Kidney (tissue), 14 donors: Measurements from ENCODE around the gene PRELID3B. TPM values are rescaled to one million over a fixed set of nuclear protein-coding genes. Genes with fewer than 3 reads are reported as not detected.

ENCODE experiments used
- DNase-seq, 5 donors: peaks; one replicate each; pipeline ENCODE4 v3.0.0-alpha.2; 2013 to 2020
- FAIRE-seq: peaks from 2 replicates; lab custom pipeline; 2012; peaks lifted over from hg19 to GRCh38; lab: Jason Lieb, UNC
- H3K27ac ChIP-seq, 2 donors: one replicate each; pipeline ENCODE4 v1.7.0; 2013; ENCODE audit warnings: low read depth in 2 of 2, low read length in 2 of 2, inconsistent platforms in 1 of 2
- H3K27me3 ChIP-seq: one replicate; pipeline ENCODE4 v1.7.1; 2013; ENCODE audit warnings: low read length, inconsistent platforms; ENCODE audit not compliant: control insufficient read depth, insufficient read depth
- H3K36me3 ChIP-seq, 3 donors: one replicate each; pipeline versions ENCODE4 v1.7.0 to v1.7.1; 2013; ENCODE audit warnings: low read length in 3 of 3, control low read depth in 1 of 3, inconsistent platforms in 1 of 3; ENCODE audit not compliant: insufficient read depth in 3 of 3, control insufficient read depth in 2 of 3
- H3K4me1 ChIP-seq, 3 donors: one replicate each; pipeline versions ENCODE4 v1.7.0 to v1.7.1; 2013; ENCODE audit warnings: low read length in 3 of 3, inconsistent platforms in 1 of 3, low read depth in 1 of 3; ENCODE audit not compliant: control insufficient read depth in 2 of 3, insufficient read depth in 2 of 3
- H3K4me3 ChIP-seq, 3 donors: one replicate each; pipeline versions ENCODE4 v1.7.0 to v1.8.1; 2013; ENCODE audit warnings: low read length in 3 of 3, control low read depth in 1 of 3, inconsistent platforms in 1 of 3
- H3K9ac ChIP-seq, 3 donors: one replicate each; pipeline versions ENCODE4 v1.7.0 to v1.7.1; 2013; ENCODE audit warnings: low read length in 3 of 3, control low read depth in 1 of 3, inconsistent platforms in 1 of 3
- H3K9me3 ChIP-seq, 3 donors: one replicate each; pipeline versions ENCODE4 v1.7.0 to v1.7.1; 2013; ENCODE audit warnings: low read length in 3 of 3, control low read depth in 1 of 3, inconsistent platforms in 1 of 3; ENCODE audit not compliant: control insufficient read depth in 2 of 3, insufficient read depth in 1 of 3
- CTCF ChIP-seq: IDR thresholded peaks from 3 replicates; pipeline ENCODE4 v1.5.1; 2012; ENCODE audit warnings: mild to moderate bottlenecking, moderate library complexity, borderline replicate concordance; ENCODE audit not compliant: insufficient read depth; ENCODE audit errors: extremely low read depth
- intact Hi-C: fragments of 100-400 bp; cut with DNase I; formaldehyde crosslinking; loops from one replicate; pipeline ENCODE4 v1.11.1; 2022
- polyA plus RNA-seq: library from polyadenylated mRNA; stranded (reverse); fragments of 350-450 nt; fragmentation: Illumina TruSeq; extraction: RNeasy Lipid Tissue Mini Kit (QIAGEN cat#74804); gene quantifications from one replicate; pipeline ENCODE4 v1.2.3, GENCODE V29; 2014; ENCODE audit warnings: low read depth, low replicate concordance; ENCODE audit not compliant: insufficient read depth
- total RNA-seq: library from RNA; stranded (reverse); fragmentation: NEBNext Ultra II Directional; extraction: Animal tissue kit (Norgen Biotek cat#: 25700); gene quantifications from one replicate; pipeline ENCODE4 v1.2.1, GENCODE V29; 2021
- donor health status: control.
- donor health status: control.
- donor health status: control.
- donor health status: control.
- donor health status: control.
- donor health status: DM: yes; HTN: yes; CAD: no.
- donor health status: Normal renal cell carcinoma (clear cell type).

PRELID3B gene
- total and polyA plus RNA-seq, 2 donors from 2014 or later = 26.4 to 38.5 TPM

- intact Hi-C loops = no loop called here
- peaks cover 0 to 18% (median 14%) of the 10 kb centered on the region in 3 donors for H3K4me1 ChIP-seq
- DNase-seq = peak; percentile 66 to 88 (median 73)
- no peak for TF ChIP-seq CTCF
- no peaks in the 10 kb centered on the region for H3K9me3 ChIP-seq
- H3K4me3 ChIP-seq = peak within 1 kb of the TSS; percentile 1 to 73 (median 66)
- no peak for FAIRE-seq
- H3K27ac ChIP-seq = peak within 1 kb of the TSS; percentile 62 to 76
- H3K9ac ChIP-seq = peak within 1 kb of the TSS in 2 of 3 donors; percentile 29 to 86
- H3K27me3 ChIP-seq = no peaks in the 10 kb centered on the region
- no peaks in the 10 kb centered on the region for H3K36me3 ChIP-seq
Observed at GRCh38 chr20:59006864-59007664, 35.5 kb downstream of the PRELID3B start, which contains the start of gene CTSZ. CTSZ (minus strand) TSS chr20:59007254; CDS start chr20:59007128, 126 bp downstream.

DNA sequence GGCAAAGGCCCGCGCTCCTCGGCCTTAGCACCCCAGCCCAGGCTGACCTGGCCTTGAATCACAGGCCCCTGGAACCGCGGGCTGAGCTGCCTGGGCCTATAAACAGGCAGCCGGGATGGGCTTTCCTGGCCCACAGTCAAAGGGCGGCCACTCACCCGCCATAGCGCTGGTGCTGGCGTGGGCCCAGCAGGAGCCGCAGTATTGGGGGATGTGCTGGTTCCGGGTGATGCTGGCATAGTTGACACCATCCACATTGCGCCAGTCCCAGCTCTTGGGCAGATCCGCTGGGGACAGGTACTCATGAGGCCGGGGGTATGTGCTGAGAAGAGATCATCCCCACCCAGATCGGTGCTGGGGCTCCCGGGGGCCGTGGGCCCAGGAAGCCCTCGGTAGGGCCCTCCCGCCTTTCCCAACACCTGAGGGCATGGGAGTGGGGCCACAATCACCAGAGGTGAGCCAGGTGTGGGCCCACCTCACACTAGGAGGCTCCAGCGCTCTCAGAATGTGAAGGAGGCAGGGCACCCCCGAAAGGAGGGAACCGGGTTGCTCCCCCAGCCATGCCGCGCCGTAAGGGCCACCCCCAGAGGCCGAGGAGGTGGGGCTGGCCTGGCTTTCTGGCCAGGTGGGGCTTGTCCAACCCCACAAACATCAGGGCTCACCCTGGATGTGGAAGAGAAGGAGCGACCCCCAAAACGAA lies 36.3 kb downstream of the PRELID3B start:
- intact Hi-C loops = no loop called here
- DNase-seq (peak in 1 of 5 donors; percentile 76), FAIRE-seq (no peak)
- H3K9ac ChIP-seq = peak overlapping the region in 2 of 3 donors; percentile 29 to 86
- H3K27ac ChIP-seq = peak overlapping the region; percentile 62 to 76
- H3K9me3 ChIP-seq = no peaks in the 10 kb centered on the region
- peak overlapping the region; percentile 1 to 73 (median 66) for H3K4me3 ChIP-seq
- H3K36me3 ChIP-seq = peaks cover 0 to 2% (median 0%) of the 10 kb centered on the region in 3 donors
- no peaks in the 10 kb centered on the region for H3K27me3 ChIP-seq
- TF ChIP-seq CTCF = no peak
- peaks cover 0 to 18% (median 14%) of the 10 kb centered on the region in 3 donors for H3K4me1 ChIP-seq

- intact Hi-C loops = no loop called here
- DNase-seq (peak in 1 of 5 donors; percentile 58), FAIRE-seq (no peak)
- Histone ChIP-seq H3K4me1 (peaks cover 0 to 18% (median 11%) of the 10 kb centered on the region in 3 donors), H3K9me3 (no peaks in the 10 kb centered on the region), H3K4me3 (peak overlapping the region in 2 of 3 donors; percentile 2 to 73), H3K36me3 (peaks cover 0 to 4% (median 0%) of the 10 kb centered on the region in 3 donors), H3K9ac (peak overlapping the region in 1 of 3 donors; percentile 65), H3K27me3 (no peaks in the 10 kb centered on the region), H3K27ac (peak overlapping the region; percentile 3 to 62)
- TF ChIP-seq CTCF = no peak
Observed at GRCh38 chr20:59005523-59006166, 36.9 kb downstream of the PRELID3B start.
